NB4 (cell line): ENCODE measurements around the gene PGAM2.

Experiments used
- POLR2A ChIP-seq: IDR thresholded peaks from 2 replicates; pipeline ENCODE4 v1.6.1; 2011; ENCODE audit warnings: mild to moderate bottlenecking; ENCODE audit not compliant: insufficient read length; ENCODE audit errors: extremely low read depth
- TF ChIP-seq, protein P1 (sequence below): IDR thresholded peaks from one replicate; pipeline ENCODE4 v1.5.1; 2012; ENCODE audit warnings: low read depth, low read length

DNA sequence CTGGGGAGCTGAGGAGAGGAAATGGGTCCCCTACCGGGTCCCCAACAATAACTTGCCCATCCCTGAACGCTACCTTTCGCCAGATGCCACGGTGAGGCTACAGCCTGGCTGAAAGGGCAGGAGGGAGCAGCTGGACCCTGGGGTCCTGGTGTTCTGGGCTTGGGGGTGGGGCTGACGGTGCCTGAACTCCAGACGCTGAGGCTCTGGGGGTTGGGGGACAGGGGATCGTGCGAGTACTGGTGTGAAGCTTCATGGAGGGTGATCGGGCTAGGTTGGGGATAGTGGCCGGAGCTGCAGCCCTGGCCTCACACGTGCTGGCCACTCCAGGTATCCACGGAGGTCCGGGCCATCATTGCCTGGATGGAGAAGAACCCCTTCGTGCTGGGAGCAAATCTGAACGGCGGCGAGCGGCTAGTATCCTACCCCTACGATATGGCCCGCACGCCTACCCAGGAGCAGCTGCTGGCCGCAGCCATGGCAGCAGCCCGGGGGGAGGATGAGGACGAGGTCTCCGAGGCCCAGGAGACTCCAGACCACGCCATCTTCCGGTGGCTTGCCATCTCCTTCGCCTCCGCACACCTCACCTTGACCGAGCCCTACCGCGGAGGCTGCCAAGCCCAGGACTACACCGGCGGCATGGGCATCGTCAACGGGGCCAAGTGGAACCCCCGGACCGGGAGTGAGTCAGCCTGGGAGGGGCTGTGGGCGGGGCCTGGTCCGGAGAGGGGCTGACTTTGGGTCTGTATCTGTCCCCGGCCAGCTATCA is 47.0 kb upstream of the PGAM2 start:
- TF ChIP-seq, protein P1, sequence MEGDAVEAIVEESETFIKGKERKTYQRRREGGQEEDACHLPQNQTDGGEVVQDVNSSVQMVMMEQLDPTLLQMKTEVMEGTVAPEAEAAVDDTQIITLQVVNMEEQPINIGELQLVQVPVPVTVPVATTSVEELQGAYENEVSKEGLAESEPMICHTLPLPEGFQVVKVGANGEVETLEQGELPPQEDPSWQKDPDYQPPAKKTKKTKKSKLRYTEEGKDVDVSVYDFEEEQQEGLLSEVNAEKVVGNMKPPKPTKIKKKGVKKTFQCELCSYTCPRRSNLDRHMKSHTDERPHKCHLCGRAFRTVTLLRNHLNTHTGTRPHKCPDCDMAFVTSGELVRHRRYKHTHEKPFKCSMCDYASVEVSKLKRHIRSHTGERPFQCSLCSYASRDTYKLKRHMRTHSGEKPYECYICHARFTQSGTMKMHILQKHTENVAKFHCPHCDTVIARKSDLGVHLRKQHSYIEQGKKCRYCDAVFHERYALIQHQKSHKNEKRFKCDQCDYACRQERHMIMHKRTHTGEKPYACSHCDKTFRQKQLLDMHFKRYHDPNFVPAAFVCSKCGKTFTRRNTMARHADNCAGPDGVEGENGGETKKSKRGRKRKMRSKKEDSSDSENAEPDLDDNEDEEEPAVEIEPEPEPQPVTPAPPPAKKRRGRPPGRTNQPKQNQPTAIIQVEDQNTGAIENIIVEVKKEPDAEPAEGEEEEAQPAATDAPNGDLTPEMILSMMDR, result no peak
- peak; percentile 22 for TF ChIP-seq POLR2A
